Stomach (tissue), 9 donors: ENCODE measurements around the gene GHRHR. TPM values are rescaled to one million over a fixed set of nuclear protein-coding genes. Genes with fewer than 3 reads are reported as not detected.

Experiments
- DNase-seq, 2 donors: peaks; one replicate each; pipeline versions ENCODE4 v3.0.0 to v3.0.0-alpha.2; 2013 to 2019
- H3K27ac ChIP-seq, 5 donors: fragments of 200-600 bp in 4 of 5; sonication (generic) in 4 of 5; one replicate each; pipeline ENCODE4 v1.5.1; 2013 to 2019; ENCODE audit warnings: mild to moderate bottlenecking in 1 of 5, moderate library complexity in 1 of 5
- H3K27me3 ChIP-seq, 3 donors: fragments of 200-600 bp; sonication (generic); one replicate each; pipeline ENCODE4 v1.5.1; 2017 to 2019; ENCODE audit warnings: mixed run types in 1 of 3
- H3K36me3 ChIP-seq, 4 donors: fragments of 200-600 bp; sonication (generic); 1 replicate in 3 of 4; 2 replicates in 1 of 4; pipeline ENCODE4 v1.5.1; 2016 to 2019
- H3K4me1 ChIP-seq, 4 donors: fragments of 200-600 bp; sonication (generic); one replicate each; pipeline ENCODE4 v1.5.1; 2016 to 2019
- H3K4me3 ChIP-seq, 4 donors: fragments of 200-600 bp; sonication (generic) in 3 of 4; one replicate each; pipeline ENCODE4 v1.5.1; 2016 to 2019; ENCODE audit warnings: mild to moderate bottlenecking in 1 of 4
- H3K9me3 ChIP-seq, 4 donors: fragments of 200-600 bp; sonication (generic); one replicate each; pipeline ENCODE4 v1.5.1; 2016 to 2019
- EP300 ChIP-seq: sonication (generic); formaldehyde crosslinking; IDR thresholded peaks from one replicate; pipeline ENCODE4 v1.6.1; 2017; ENCODE audit warnings: antibody characterized with exemption
- POLR2A ChIP-seq, 4 donors: fragments of 450-650 bp; IDR thresholded peaks; one replicate each; pipeline ENCODE4 v1.6.1; 2016; ENCODE audit warnings: antibody characterized with exemption in 4 of 4, control low read depth in 2 of 4, mild to moderate bottlenecking in 1 of 4, moderate library complexity in 1 of 4
- POLR2AphosphoS5 ChIP-seq, 3 donors: sonication (generic); formaldehyde crosslinking; IDR thresholded peaks; one replicate each; pipeline ENCODE4 v1.6.1; 2016; ENCODE audit warnings: antibody characterized with exemption in 3 of 3
- WGBS, 5 donors: extraction: QIAGEN DNeasy Blood & Tissue Kit in 3 of 5; methylation state at CpG; one replicate each; pipeline versions ENCODE4 v1.1.5 to v1.1.7; 2013 to 2018; 5-methylcytosine and 5-hydroxymethylcytosine counted together
- intact Hi-C: fragments of 100-400 bp; cut with DNase I; formaldehyde crosslinking; loops from one replicate; pipeline ENCODE4 v1.15.1; 2023; ENCODE audit warnings: low total_unique reads
- polyA plus RNA-seq, 3 donors: library from polyadenylated mRNA; stranded (reverse); fragments of 200-250 nt; gene quantifications; one replicate each; pipeline ENCODE4 v1.2.3, GENCODE V29; 2013
- total RNA-seq, 5 donors: library from RNA; depleted of rRNA; stranded (reverse); fragments of >200 nt; gene quantifications; one replicate each; pipeline versions ENCODE4 v1.1.0 to v1.2.3, GENCODE V29; 2014 to 2016
- TF ChIP-seq, protein P1 (sequence below), 7 experiments: fragments of 450-650 bp in 4 of 7; fragments of 200-600 bp in 3 of 7; sonication (generic) in 3 of 7; IDR thresholded peaks; one replicate each; pipeline ENCODE4 v1.5.1; 2016 to 2019; ENCODE audit warnings: antibody characterized with exemption in 7 of 7, control low read depth in 2 of 7, mild to moderate bottlenecking in 1 of 7
- donor health status: healthy with polysubstance abuse.
- donor health status: Bipolar disorder and iron deficiency.
- donor health status: healthy.

The GHRHR gene
- total and polyA plus RNA-seq, 8 donors: 0.33 TPM; not detected in 7

DNA sequence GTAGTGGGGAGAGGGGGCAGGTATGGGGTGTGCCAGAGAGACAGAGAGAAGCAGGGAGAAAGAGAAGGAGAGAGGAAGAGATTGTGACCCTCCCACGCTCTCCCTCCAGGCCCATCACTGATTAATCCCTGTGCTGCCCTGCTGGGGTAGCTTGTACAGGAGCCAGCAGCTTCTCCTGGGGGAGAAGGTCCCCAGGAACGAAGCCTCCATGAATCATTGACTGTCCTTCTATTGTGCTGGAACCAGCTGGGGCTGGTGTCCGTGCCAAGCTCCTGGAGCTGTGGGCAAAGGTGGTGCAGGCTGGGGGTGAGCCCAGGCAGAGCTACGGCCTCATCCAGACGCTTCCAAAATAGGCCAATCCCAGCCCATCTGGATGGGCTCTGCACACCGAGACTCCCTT lies 31.2 kb upstream of the GHRHR start:
- Histone ChIP-seq H3K4me1 (peaks cover 0 to 6% (median 0%) of the 10 kb centered on the region in 4 donors), H3K27ac (peak overlapping the region in 1 of 5 donors; percentile 65), H3K27me3 (no peaks in the 10 kb centered on the region), H3K36me3 (peaks cover 0 to under 1% (median 0%) of the 10 kb centered on the region in 4 donors), H3K9me3 (peaks cover 0 to under 1% (median 0%) of the 10 kb centered on the region in 4 donors), H3K4me3 (no peak overlapping the region)
- DNase-seq: no peak
- WGBS, 5 donors: 62 to 85% (median 77%) methylated on average over 2 to 6 of the region's 6 CpGs
- intact Hi-C loops: no loop called here
- TF ChIP-seq POLR2AphosphoS5 (IDR thresholded peaks at IDR 0.05) (no peak), POLR2A (IDR thresholded peaks at IDR 0.05) (no peak), EP300 (no peak)
- TF ChIP-seq, protein P1, sequence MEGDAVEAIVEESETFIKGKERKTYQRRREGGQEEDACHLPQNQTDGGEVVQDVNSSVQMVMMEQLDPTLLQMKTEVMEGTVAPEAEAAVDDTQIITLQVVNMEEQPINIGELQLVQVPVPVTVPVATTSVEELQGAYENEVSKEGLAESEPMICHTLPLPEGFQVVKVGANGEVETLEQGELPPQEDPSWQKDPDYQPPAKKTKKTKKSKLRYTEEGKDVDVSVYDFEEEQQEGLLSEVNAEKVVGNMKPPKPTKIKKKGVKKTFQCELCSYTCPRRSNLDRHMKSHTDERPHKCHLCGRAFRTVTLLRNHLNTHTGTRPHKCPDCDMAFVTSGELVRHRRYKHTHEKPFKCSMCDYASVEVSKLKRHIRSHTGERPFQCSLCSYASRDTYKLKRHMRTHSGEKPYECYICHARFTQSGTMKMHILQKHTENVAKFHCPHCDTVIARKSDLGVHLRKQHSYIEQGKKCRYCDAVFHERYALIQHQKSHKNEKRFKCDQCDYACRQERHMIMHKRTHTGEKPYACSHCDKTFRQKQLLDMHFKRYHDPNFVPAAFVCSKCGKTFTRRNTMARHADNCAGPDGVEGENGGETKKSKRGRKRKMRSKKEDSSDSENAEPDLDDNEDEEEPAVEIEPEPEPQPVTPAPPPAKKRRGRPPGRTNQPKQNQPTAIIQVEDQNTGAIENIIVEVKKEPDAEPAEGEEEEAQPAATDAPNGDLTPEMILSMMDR (IDR thresholded peaks at IDR 0.05): no peak

DNA sequence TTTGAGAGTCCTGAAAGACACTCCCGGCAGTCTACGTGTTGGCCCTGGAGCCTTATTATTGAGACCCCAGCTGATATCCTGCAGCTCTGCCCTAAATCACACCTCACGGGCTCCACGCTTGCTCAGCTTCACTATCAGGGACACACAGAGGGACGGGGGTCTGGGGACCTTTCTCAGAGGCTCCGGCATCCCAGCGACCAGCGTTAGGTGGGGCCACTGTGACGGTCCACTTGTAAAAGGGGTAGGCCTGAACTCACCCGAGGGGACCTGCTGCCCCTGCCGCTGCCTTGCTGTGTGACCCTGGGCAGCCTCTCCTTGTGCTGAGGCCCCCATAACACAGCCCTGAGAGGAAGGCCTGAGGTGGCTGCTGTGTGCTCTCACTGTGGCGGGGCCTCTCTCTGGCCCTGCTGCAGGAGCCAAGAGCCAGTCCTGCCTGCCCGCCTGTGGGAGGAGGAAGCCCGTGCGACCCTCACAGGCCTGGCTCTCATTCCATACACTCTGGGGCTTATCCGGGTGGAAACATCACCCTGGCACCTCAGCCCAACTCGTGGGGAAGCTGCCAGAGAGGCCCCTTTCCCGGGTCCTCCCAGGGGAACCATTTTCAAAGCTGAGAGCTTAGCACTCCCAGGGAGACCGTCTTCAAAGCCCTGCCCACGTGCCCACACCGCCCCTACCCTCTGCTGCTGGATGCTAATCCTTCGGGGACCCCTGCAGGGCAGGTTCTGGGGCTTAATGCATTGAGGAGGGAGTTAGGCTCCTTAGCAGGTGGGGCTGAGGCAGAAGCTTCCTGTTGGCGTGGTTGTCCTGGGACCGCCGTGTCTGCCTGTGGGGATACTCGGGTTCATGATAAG lies 30.4 kb upstream of the GHRHR start:
- WGBS, 5 donors: 75 to 88% (median 83%) methylated on average over 10 to 26 of the region's 26 CpGs
- intact Hi-C loops: no loop called here
- Histone ChIP-seq H3K27ac (no peak overlapping the region), H3K36me3 (no peaks in the 10 kb centered on the region), H3K27me3 (peaks cover 0 to 2% (median 2%) of the 10 kb centered on the region in 3 donors), H3K9me3 (no peaks in the 10 kb centered on the region), H3K4me1 (peaks cover 0 to 9% (median 1%) of the 10 kb centered on the region in 4 donors), H3K4me3 (no peak overlapping the region)
- no peak for DNase-seq
- TF ChIP-seq POLR2AphosphoS5 (IDR thresholded peaks at IDR 0.05) (no peak), POLR2A (IDR thresholded peaks at IDR 0.05) (no peak), EP300 (no peak)
- TF ChIP-seq, protein P1 (IDR thresholded peaks at IDR 0.05): no peak

DNA sequence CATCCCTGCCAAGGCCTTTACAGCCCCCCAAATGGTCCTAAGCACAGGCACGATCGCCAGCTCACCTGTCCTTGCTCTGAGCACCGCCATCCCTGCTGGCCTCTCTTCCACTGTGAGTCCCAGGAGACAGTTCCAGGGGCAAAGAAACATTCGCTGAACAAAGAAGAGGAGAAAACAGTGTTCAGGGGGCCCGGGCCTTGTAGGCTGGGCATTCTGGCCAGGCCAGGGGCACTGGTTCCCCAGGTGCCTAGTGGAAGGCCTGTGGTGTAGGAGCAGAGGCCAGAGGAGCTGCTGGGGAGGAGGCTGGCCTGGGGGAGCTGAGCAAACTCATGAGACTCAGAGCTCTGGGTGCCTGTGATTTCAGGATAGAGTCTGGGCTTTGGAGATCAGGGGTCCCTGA lies 29.5 kb upstream of the GHRHR start:
- Histone ChIP-seq H3K27ac (no peak overlapping the region), H3K4me1 (peaks cover 0 to 15% (median 7%) of the 10 kb centered on the region in 4 donors), H3K27me3 (peaks cover 0 to 8% (median 6%) of the 10 kb centered on the region in 3 donors), H3K9me3 (no peaks in the 10 kb centered on the region), H3K36me3 (no peaks in the 10 kb centered on the region), H3K4me3 (no peak overlapping the region)
- 75 to 88% (median 83%) methylated on average over 2 to 5 of the region's 5 CpGs for WGBS, 5 donors
- no peak for DNase-seq
- no peak for TF ChIP-seq POLR2A (IDR thresholded peaks at IDR 0.05)
- TF ChIP-seq POLR2AphosphoS5 (IDR thresholded peaks at IDR 0.05): no peak
- no peak for TF ChIP-seq EP300
- intact Hi-C loops: no loop called here

DNA sequence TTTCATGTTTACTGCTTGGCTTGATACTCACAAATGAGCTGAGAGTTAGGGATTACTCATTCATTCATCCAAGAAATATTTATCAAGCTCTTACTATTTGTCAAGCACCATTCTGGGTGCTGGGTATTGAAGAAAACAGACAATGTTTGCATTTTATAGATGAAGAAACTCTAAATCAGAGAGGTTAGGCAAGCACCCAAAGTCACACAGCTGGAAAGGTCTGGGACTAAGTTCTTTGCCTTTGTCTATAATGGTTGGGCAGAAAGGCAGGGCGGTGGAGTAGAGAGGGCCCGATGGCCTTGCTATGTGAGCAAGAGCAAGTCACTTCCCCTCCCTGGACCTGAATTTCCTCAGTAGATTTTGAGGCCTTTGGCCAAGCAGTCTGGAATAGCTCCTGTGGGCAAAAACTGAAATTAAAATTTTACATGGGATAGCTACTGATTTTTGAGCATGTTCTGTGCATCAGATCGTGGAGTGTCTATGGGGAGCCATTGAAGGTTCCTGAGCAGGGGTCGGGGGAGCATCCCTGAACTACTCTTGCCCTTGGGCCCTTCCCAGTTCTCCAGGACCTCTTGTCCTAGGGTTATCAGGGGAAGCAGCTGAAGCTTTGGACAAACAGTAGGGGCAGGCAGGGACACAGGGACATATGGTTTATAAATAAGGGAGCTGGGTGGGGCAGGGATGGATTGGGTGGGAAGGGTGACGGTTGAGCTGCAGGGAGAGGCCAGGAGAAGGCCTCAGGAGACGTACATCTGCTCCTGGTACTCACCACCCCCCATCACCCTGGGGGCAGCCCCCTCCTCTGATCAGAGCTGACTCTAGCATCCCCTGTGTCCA lies 28.8 kb upstream of the GHRHR start:
- 80 to 88% (median 83%) methylated on average over 6 of the region's 6 CpGs for WGBS, 5 donors
- no peak for TF ChIP-seq POLR2AphosphoS5 (IDR thresholded peaks at IDR 0.05)
- no peak for TF ChIP-seq POLR2A (IDR thresholded peaks at IDR 0.05)
- TF ChIP-seq, protein P1 (IDR thresholded peaks at IDR 0.05): no peak
- TF ChIP-seq EP300: no peak
- peaks cover 0 to 15% (median 7%) of the 10 kb centered on the region in 4 donors for H3K4me1 ChIP-seq
- H3K9me3 ChIP-seq: no peaks in the 10 kb centered on the region
- no peaks in the 10 kb centered on the region for H3K36me3 ChIP-seq
- intact Hi-C loops: no loop called here
- no peak for DNase-seq
- no peak overlapping the region for H3K27ac ChIP-seq
- no peak overlapping the region for H3K4me3 ChIP-seq
- peaks cover 0 to 15% (median 6%) of the 10 kb centered on the region in 3 donors for H3K27me3 ChIP-seq
